ENCODE data around the gene TMEM209.
A peak's percentile ranks its signal among the peaks of the same experiment; 100 is the strongest.

Gene TMEM209

GRCh38 chr7:130156140-130156539 is 49.1 kb downstream of the TMEM209 start:
- Histone ChIP-seq H4K20me1 (ENCODE audit: low read depth, low read length) (no peaks in the 10 kb centered on the region), H3K36me3 (ENCODE audit: low read length) (no peaks in the 10 kb centered on the region), H3K79me2 (ENCODE audit: insufficient read depth, low read length) (no peaks in the 10 kb centered on the region), H3K27ac (ENCODE audit: low read depth, low read length) (no peak overlapping the region), H3K4me2 (ENCODE audit: low read depth, low read length, poor library complexity, severe bottlenecking) (no peak overlapping the region), H3K9ac (ENCODE audit: low read length) (no peak overlapping the region), H3K9me2 (replicated peaks; ENCODE audit: insufficient read depth, low read length) (no peaks in the 10 kb centered on the region), H3K4me3 (ENCODE audit: insufficient read depth, low read length, poor library complexity, severe bottlenecking) (no peak overlapping the region), H2AFZ (ENCODE audit: low read depth, low read length, severe bottlenecking) (no peak overlapping the region), H3K9me3 (ENCODE audit: insufficient read depth, low read length) (no peaks in the 10 kb centered on the region), H3F3A (ENCODE audit: insufficient read depth) (0 out of 2 replicates have a peak, but pooled peaks cover 7% of the 10 kb centered on the region), H3K27me3 (ENCODE audit: low read length) (no peaks in the 10 kb centered on the region)
- TF ChIP-seq EZH2phosphoT487 (conservative IDR thresholded peaks at IDR 0.05; ENCODE audit: low read length), result no peak
- TF ChIP-seq CTCF (IDR thresholded peaks at IDR 0.05; ENCODE audit: insufficient read depth, low read length, poor library complexity, severe bottlenecking), result no peak

GRCh38 chr7:130154501-130155317 is 50.5 kb downstream of the TMEM209 start:
- TF ChIP-seq EZH2phosphoT487 (conservative IDR thresholded peaks at IDR 0.05; ENCODE audit: low read length), result no peak
- TF ChIP-seq CTCF (IDR thresholded peaks at IDR 0.05; ENCODE audit: insufficient read depth, low read length, poor library complexity, severe bottlenecking), result peak; percentile 79
- no peaks in the 10 kb centered on the region for H3K36me3 ChIP-seq (ENCODE audit: low read length)
- H2AFZ ChIP-seq (ENCODE audit: low read depth, low read length, severe bottlenecking), result no peak overlapping the region
- H3F3A ChIP-seq (ENCODE audit: insufficient read depth), result peaks cover 16% of the 10 kb centered on the region
- H3K79me2 ChIP-seq (ENCODE audit: insufficient read depth, low read length), result no peaks in the 10 kb centered on the region
- no peak overlapping the region for H3K9ac ChIP-seq (ENCODE audit: low read length)
- H3K27me3 ChIP-seq (ENCODE audit: low read length), result no peaks in the 10 kb centered on the region
- H4K20me1 ChIP-seq (ENCODE audit: low read depth, low read length), result no peaks in the 10 kb centered on the region
- H3K27ac ChIP-seq (ENCODE audit: low read depth, low read length), result peak overlapping the region; percentile 51
- H3K4me3 ChIP-seq (ENCODE audit: insufficient read depth, low read length, poor library complexity, severe bottlenecking), result no peak overlapping the region
- H3K9me3 ChIP-seq (ENCODE audit: insufficient read depth, low read length), result no peaks in the 10 kb centered on the region
- H3K4me2 ChIP-seq (ENCODE audit: low read depth, low read length, poor library complexity, severe bottlenecking), result peak overlapping the region; percentile 1
- no peaks in the 10 kb centered on the region for H3K9me2 ChIP-seq (replicated peaks; ENCODE audit: insufficient read depth, low read length)

- Histone ChIP-seq H3K4me3 (ENCODE audit: insufficient read depth, low read length, poor library complexity, severe bottlenecking) (no peak overlapping the region), H3F3A (ENCODE audit: insufficient read depth) (peaks cover 22% of the 10 kb centered on the region), H3K27me3 (ENCODE audit: low read length) (no peaks in the 10 kb centered on the region), H4K20me1 (ENCODE audit: low read depth, low read length) (no peaks in the 10 kb centered on the region), H3K27ac (ENCODE audit: low read depth, low read length) (peak overlapping the region; percentile 51), H2AFZ (ENCODE audit: low read depth, low read length, severe bottlenecking) (no peak overlapping the region), H3K79me2 (ENCODE audit: insufficient read depth, low read length) (no peaks in the 10 kb centered on the region), H3K4me2 (ENCODE audit: low read depth, low read length, poor library complexity, severe bottlenecking) (peak overlapping the region; percentile 2), H3K9ac (ENCODE audit: low read length) (no peak overlapping the region), H3K36me3 (ENCODE audit: low read length) (no peaks in the 10 kb centered on the region), H3K9me3 (ENCODE audit: insufficient read depth, low read length) (no peaks in the 10 kb centered on the region), H3K9me2 (replicated peaks; ENCODE audit: insufficient read depth, low read length) (no peaks in the 10 kb centered on the region)
- TF ChIP-seq CTCF (IDR thresholded peaks at IDR 0.05; ENCODE audit: insufficient read depth, low read length, poor library complexity, severe bottlenecking), result no peak
- no peak for TF ChIP-seq EZH2phosphoT487 (conservative IDR thresholded peaks at IDR 0.05; ENCODE audit: low read length)
Observed at GRCh38 chr7:130154131-130154500, 51.1 kb downstream of the TMEM209 start.

Data from SU-DHL-6 (cell line).